Measurements from ENCODE around the gene B3GALNT2. TPM values are rescaled to one million over a fixed set of nuclear protein-coding genes. Genes with fewer than 3 reads are reported as not detected.

The B3GALNT2 gene
- total RNA-seq, 1 donor from 2014 or later = 34.0 TPM

DNA sequence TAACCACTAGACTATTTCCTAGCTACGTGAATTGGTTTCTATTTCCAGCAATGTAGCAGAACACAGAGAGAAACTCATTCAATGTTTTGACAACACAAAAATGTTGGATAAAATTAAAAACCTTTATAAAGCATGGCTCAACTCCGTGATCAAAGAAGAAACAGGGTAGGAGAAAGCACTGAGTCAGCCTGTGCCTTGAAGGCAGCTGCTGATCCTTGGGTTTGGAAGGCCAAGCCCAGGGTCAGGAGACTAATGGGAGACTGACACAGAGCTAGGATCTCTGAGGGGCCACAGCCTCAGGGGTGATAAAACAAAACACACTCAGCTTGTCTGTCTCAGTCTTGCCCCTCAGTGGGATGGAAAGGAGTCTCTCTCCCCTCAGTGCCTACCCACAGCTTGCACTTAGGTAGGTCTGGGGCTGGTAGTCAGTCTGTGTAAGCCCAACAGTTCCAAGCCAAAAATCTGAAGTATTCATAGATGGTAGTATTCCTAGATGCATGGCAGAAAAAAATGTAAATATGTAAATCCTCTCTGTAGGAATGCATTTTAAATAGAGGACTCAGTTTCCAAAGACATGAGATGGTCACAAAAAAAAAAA is 53.3 kb downstream of the B3GALNT2 start:
- no peaks in the 10 kb centered on the region for H3K27me3 ChIP-seq (ENCODE audit: control insufficient read depth, insufficient read depth, low read length)
- TF ChIP-seq, protein P1, sequence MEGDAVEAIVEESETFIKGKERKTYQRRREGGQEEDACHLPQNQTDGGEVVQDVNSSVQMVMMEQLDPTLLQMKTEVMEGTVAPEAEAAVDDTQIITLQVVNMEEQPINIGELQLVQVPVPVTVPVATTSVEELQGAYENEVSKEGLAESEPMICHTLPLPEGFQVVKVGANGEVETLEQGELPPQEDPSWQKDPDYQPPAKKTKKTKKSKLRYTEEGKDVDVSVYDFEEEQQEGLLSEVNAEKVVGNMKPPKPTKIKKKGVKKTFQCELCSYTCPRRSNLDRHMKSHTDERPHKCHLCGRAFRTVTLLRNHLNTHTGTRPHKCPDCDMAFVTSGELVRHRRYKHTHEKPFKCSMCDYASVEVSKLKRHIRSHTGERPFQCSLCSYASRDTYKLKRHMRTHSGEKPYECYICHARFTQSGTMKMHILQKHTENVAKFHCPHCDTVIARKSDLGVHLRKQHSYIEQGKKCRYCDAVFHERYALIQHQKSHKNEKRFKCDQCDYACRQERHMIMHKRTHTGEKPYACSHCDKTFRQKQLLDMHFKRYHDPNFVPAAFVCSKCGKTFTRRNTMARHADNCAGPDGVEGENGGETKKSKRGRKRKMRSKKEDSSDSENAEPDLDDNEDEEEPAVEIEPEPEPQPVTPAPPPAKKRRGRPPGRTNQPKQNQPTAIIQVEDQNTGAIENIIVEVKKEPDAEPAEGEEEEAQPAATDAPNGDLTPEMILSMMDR (IDR thresholded peaks at IDR 0.05; ENCODE audit: insufficient read depth, low read length, poor library complexity, severe bottlenecking) = no peak
- peaks cover 1% of the 10 kb centered on the region for H3K36me3 ChIP-seq (ENCODE audit: control insufficient read depth, insufficient read depth, low read length)
- DNase-seq (ENCODE audit: low read depth) = no peak
- H3K4me3 ChIP-seq (ENCODE audit: low read depth, low read length) = no peak overlapping the region

DNA sequence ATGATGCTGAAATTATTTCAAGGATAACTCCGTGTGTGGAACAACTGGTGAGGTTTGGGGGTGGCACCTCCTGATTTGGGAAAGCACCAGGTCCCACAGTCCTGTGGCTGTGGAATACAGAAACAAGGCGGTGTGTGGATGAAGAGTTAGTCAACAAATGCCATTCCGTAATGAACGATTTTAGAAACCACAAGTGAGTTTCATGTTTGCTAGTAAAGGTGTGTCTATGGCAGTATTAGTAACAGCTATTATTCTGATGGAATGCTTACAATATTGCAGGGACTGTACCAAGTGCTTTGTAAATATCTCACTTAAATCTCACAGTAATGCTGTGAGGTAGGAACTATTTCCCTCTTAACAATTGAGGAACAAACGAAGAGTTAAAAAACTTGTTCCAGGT is 53.8 kb downstream of the B3GALNT2 start:
- no peak for DNase-seq (ENCODE audit: low read depth)
- Histone ChIP-seq H3K4me3 (ENCODE audit: low read depth, low read length) (no peak overlapping the region), H3K27me3 (ENCODE audit: control insufficient read depth, insufficient read depth, low read length) (no peaks in the 10 kb centered on the region), H3K36me3 (ENCODE audit: control insufficient read depth, insufficient read depth, low read length) (peaks cover 1% of the 10 kb centered on the region)
- TF ChIP-seq, protein P1 (IDR thresholded peaks at IDR 0.05; ENCODE audit: insufficient read depth, low read length, poor library complexity, severe bottlenecking) = no peak

DNA sequence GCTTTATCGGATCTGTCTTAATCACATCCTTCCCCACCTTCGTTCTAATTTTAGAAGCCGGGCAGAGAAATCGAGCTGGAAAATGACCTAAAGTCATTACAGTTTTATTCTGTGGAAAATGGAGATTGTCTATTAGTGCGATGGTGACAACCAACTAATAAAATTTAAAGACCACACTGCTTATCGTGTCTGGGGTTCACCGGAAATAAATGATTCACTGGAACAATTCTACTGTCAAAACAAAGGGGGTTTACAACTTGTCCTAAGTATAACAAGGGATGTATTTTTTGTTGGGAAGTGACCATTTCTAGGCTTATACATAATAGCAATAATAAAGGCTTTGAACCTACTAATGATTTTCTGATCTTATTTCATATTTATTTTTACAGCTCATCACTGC is 55.6 kb downstream of the B3GALNT2 start:
- no peaks in the 10 kb centered on the region for H3K27me3 ChIP-seq (ENCODE audit: control insufficient read depth, insufficient read depth, low read length)
- DNase-seq (ENCODE audit: low read depth) = no peak
- TF ChIP-seq, protein P1 (IDR thresholded peaks at IDR 0.05; ENCODE audit: insufficient read depth, low read length, poor library complexity, severe bottlenecking) = no peak
- H3K36me3 ChIP-seq (ENCODE audit: control insufficient read depth, insufficient read depth, low read length) = peaks cover 1% of the 10 kb centered on the region
- no peak overlapping the region for H3K4me3 ChIP-seq (ENCODE audit: low read depth, low read length)

DNA sequence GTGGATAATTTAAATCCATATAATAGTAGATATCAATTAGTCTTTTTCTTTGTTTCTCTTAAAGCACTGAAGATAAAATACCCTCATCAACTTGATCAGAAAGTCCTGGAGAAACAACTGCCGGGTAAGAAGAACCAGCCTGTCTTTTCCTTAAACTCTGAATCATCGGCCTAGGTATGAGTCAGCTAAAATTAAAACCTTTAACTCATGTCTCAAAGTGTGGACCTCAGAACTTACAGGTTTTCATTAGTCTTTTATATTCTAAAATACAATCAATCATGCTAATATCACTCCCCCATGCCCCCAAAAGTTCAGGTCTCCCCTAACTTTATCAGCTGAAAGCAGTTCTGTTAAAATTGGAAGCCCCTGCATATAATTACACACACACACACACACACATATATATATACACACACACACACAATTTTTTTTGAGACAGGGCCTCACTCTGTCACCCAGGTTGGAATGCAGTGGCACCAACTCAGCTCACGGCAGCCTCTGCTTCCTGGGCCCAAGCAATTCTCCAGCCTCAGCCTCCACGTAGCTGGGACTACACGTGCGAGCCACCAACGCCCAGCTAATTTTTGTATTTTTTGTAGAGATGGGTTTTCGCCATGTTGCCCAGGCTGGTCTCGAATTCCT is 61.3 kb downstream of the B3GALNT2 start:
- H3K4me3 ChIP-seq (ENCODE audit: low read depth, low read length) = no peak overlapping the region
- TF ChIP-seq, protein P1 (IDR thresholded peaks at IDR 0.05; ENCODE audit: insufficient read depth, low read length, poor library complexity, severe bottlenecking) = no peak
- DNase-seq (ENCODE audit: low read depth) = peak; percentile 50
- no peaks in the 10 kb centered on the region for H3K27me3 ChIP-seq (ENCODE audit: control insufficient read depth, insufficient read depth, low read length)
- H3K36me3 ChIP-seq (ENCODE audit: control insufficient read depth, insufficient read depth, low read length) = no peaks in the 10 kb centered on the region

DNA sequence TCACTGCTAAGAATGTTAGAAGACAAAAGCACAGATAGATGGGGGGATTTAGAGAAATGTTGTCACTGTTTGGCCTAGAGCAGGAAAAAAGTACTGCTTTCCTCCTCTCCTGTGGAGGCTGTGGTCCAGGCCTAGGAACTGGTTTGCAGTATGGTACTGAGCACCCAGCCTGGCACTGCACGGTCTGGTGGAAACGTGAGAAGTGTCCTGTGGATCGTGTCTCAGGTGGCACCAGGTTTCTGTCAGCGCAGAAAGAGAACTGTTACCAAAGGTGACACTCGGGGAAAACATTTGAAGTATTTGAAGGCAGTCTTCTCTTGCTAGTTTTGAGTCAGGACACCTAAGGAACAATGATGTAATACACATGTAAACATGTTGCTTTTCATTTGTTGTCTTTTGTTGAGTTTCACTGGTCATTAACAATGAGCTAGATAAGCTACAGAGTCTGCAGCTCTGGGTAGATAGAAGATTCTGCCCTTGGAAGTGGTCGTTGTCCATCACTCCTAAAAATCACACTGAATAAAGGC is 63.0 kb downstream of the B3GALNT2 start:
- TF ChIP-seq, protein P1 (IDR thresholded peaks at IDR 0.05; ENCODE audit: insufficient read depth, low read length, poor library complexity, severe bottlenecking) = no peak
- Histone ChIP-seq H3K27me3 (ENCODE audit: control insufficient read depth, insufficient read depth, low read length) (no peaks in the 10 kb centered on the region), H3K36me3 (ENCODE audit: control insufficient read depth, insufficient read depth, low read length) (no peaks in the 10 kb centered on the region), H3K4me3 (ENCODE audit: low read depth, low read length) (no peak overlapping the region)
- DNase-seq (ENCODE audit: low read depth) = no peak
